GM18511 (cell line): Measurements from ENCODE around the gene PLEKHA5.
"Not testable (repeated sequence)": the region's sequence is repeated elsewhere in the genome, so short reads cannot be mapped to it uniquely, and the experiment has no call there.

Experiments
- ATAC-seq: cut with Tn5 transposase; IDR thresholded peaks from one replicate; pipeline ENCODE4 v1.9.1; 2021; ENCODE audit warnings: mild to moderate bottlenecking, moderate library complexity; ENCODE audit not compliant: unreplicated experiment

PLEKHA5 gene

GRCh38 chr12:19398376-19399363 lies 269.1 kb downstream of the PLEKHA5 start:
- ATAC-seq: no peak

GRCh38 chr12:19400649-19401285 lies 271.2 kb downstream of the PLEKHA5 start:
- ATAC-seq: not testable (repeated sequence)

GRCh38 chr12:19402211-19402610 lies 272.7 kb downstream of the PLEKHA5 start:
- ATAC-seq: no peak

- no peak for ATAC-seq
Observed at GRCh38 chr12:19402743-19403431, 273.4 kb downstream of the PLEKHA5 start.

GRCh38 chr12:19404242-19404880 lies 274.8 kb downstream of the PLEKHA5 start:
- no peak for ATAC-seq

- no peak for ATAC-seq
Observed at GRCh38 chr12:19409376-19409775, 279.8 kb downstream of the PLEKHA5 start.

GRCh38 chr12:19410211-19410610 lies 280.7 kb downstream of the PLEKHA5 start:
- ATAC-seq: no peak

- ATAC-seq: no peak
Observed at GRCh38 chr12:19410629-19411185, 281.2 kb downstream of the PLEKHA5 start.

GRCh38 chr12:19411234-19412204 lies 282.0 kb downstream of the PLEKHA5 start:
- ATAC-seq: no peak

- ATAC-seq: no peak
Observed at GRCh38 chr12:19412844-19413243, 283.3 kb downstream of the PLEKHA5 start.

- not testable (repeated sequence) for ATAC-seq
Observed at GRCh38 chr12:19413582-19413981, 284.0 kb downstream of the PLEKHA5 start.

- no peak for ATAC-seq
Observed at GRCh38 chr12:19415563-19415962, 286.0 kb downstream of the PLEKHA5 start.

- ATAC-seq: no peak
Observed at GRCh38 chr12:19419086-19419485, 289.6 kb downstream of the PLEKHA5 start.

GRCh38 chr12:19421503-19422282 lies 292.2 kb downstream of the PLEKHA5 start:
- ATAC-seq: no peak

- ATAC-seq: no peak
Observed at GRCh38 chr12:19423166-19423930, 293.8 kb downstream of the PLEKHA5 start.
